ENCODE data around the gene DDIT4. TPM values are rescaled to one million over a fixed set of nuclear protein-coding genes. Genes with fewer than 3 reads are reported as not detected.
A peak's percentile ranks its signal among the peaks of the same experiment; 100 is the strongest.

Gene DDIT4
- total and polyA plus RNA-seq, 9 of the 15 experiments (the other 6 are each of a cell fraction or from before 2014, with no cell fraction given), result 8.2 to 675 (median 159) TPM

GRCh38 chr10:72273410-72274212 lies at the start of gene DDIT4 (continued):
- TF ChIP-seq ZNF277 (CRISPR knock-in tag; IDR thresholded peaks at IDR 0.05; ENCODE audit: borderline replicate concordance), result no peak
- TF ChIP-seq SRSF1 (IDR thresholded peaks at IDR 0.05; ENCODE audit: low read depth, low read length), result no peak
- no peak; a peak in 1 of 4 replicates for TF ChIP-seq FOXA3 (CRISPR knock-in tag; conservative IDR thresholded peaks at IDR 0.05 in 1 of 2, IDR thresholded peaks at IDR 0.05 in 1 of 2)
- peak; percentile 92 for TF ChIP-seq RFX5 (IDR thresholded peaks at IDR 0.05; ENCODE audit: low read depth, low read length)
- no peak for TF ChIP-seq BRD9 (IDR thresholded peaks at IDR 0.05; ENCODE audit: low read depth, partially characterized antibody)
- TF ChIP-seq NRF1 (conservative IDR thresholded peaks at IDR 0.05 in 1 of 2, IDR thresholded peaks at IDR 0.05 in 1 of 2), result peak; percentile 84 to 88
- peak; percentile 67 for TF ChIP-seq NFYB (IDR thresholded peaks at IDR 0.05; ENCODE audit: extremely low read depth, insufficient read length)
- peak; percentile 80 for TF ChIP-seq USF1 (CRISPR knock-in tag; IDR thresholded peaks at IDR 0.05)
- peak; percentile 36; the same call in 1 of the 2 replicates for TF ChIP-seq HMG20A (CRISPR knock-in tag; conservative IDR thresholded peaks at IDR 0.05)
- no peak for TF ChIP-seq ZBTB40 (IDR thresholded peaks at IDR 0.05)
- no peak for TF ChIP-seq ZBTB40 (CRISPR knock-in tag; IDR thresholded peaks at IDR 0.05)
- TF ChIP-seq IFI16 (CRISPR knock-in tag; IDR thresholded peaks at IDR 0.05), result 0 out of 2 replicates have a peak, but pooled peaks have one; percentile 49
- peak; percentile 93 for TF ChIP-seq CHCHD3 (CRISPR knock-in tag; IDR thresholded peaks at IDR 0.05)
- TF ChIP-seq YY1 (IDR thresholded peaks at IDR 0.05; ENCODE audit: borderline replicate concordance in 1 of 3, control insufficient read depth in 1 of 3, extremely low read depth in 1 of 3, insufficient read depth in 3 of 3, insufficient read length in 1 of 3, insufficient replicate concordance in 2 of 3, low read depth in 1 of 3, low read length in 2 of 3), result peak in 2 of 3 experiments; percentile 61 to 65
